Endothelial cell of umbilical vein (primary cell): ENCODE measurements around the gene GPS1. TPM values are rescaled to one million over a fixed set of nuclear protein-coding genes. Genes with fewer than 3 reads are reported as not detected.

Experiments used
- BruUV-seq: library from RNA; stranded (reverse); fragments of 400-500 nt; replicated peaks from 2 replicates; lab custom pipeline; 2021; lab: Mats Ljungman, UMichigan
- CTCF ChIA-PET: fragments of 300-600, 350-600 bp; sonication (Branson Sonifier 250); formaldehyde crosslinking; loops from one replicate; lab custom pipeline; 2021; ENCODE audit warnings: antibody characterized with exemption, inconsistent platforms; lab: Charles Lee
- POLR2A ChIA-PET: fragments of 300-600, 350-600 bp; sonication (Branson Sonifier 250); formaldehyde crosslinking; loops from one replicate; lab custom pipeline; 2021; ENCODE audit warnings: antibody characterized with exemption, inconsistent platforms; lab: Charles Lee
- DNase-seq: peaks from one replicate; pipeline ENCODE4 v3.0.0-alpha.2; 2011; ENCODE audit warnings: low read depth, low spot score
- FAIRE-seq: peaks from 2 replicates; lab custom pipeline; 2011; peaks lifted over from hg19 to GRCh38; lab: Jason Lieb, UNC
- H2AFZ ChIP-seq: 2 replicates; pipeline ENCODE4 v1.6.0; 2012; ENCODE audit warnings: low read depth, low read length, control low read depth, inconsistent platforms
- H3K27ac ChIP-seq: 2 replicates; pipeline ENCODE4 v1.5.1; 2011; ENCODE audit warnings: low read depth, mild to moderate bottlenecking, control low read depth, low read length, moderate library complexity; ENCODE audit not compliant: insufficient read depth
- H3K27me3 ChIP-seq, 2 experiments: 2 replicates each; pipeline versions ENCODE4 v1.6.0 to v1.6.1; 2011; ENCODE audit warnings: low read length in 2 of 2, mixed read lengths in 1 of 2; ENCODE audit not compliant: control insufficient read depth in 2 of 2, insufficient read depth in 2 of 2
- H3K36me3 ChIP-seq, 2 experiments: 2 replicates in 1 of 2; 3 replicates in 1 of 2; pipeline ENCODE4 v1.5.1; 2011; ENCODE audit warnings: low read length in 2 of 2, mild to moderate bottlenecking in 1 of 2, moderate library complexity in 1 of 2; ENCODE audit not compliant: control insufficient read depth in 2 of 2, insufficient read depth in 2 of 2; ENCODE audit errors: extremely low read depth in 1 of 2
- H3K4me1 ChIP-seq: 3 replicates; pipeline ENCODE4 v1.5.1; 2011; ENCODE audit warnings: mild to moderate bottlenecking, low read length; ENCODE audit not compliant: control insufficient read depth, insufficient read depth; ENCODE audit errors: extremely low read depth
- H3K4me2 ChIP-seq: 2 replicates; pipeline ENCODE4 v1.6.1; 2011; ENCODE audit warnings: low read length, control low read depth, mixed read lengths; ENCODE audit not compliant: insufficient read depth
- H3K4me3 ChIP-seq, 3 experiments: fragments of 200-600 bp in 1 of 3; sonication (generic), shearing (Covaris generic) in 1 of 3; replicated peaks in 1 of 3; 2 replicates each; pipeline ENCODE4 v1.5.1; 2011 to 2016; ENCODE audit warnings: control low read depth in 3 of 3, low read length in 3 of 3, mild to moderate bottlenecking in 2 of 3, inconsistent platforms in 1 of 3, low read depth in 1 of 3, moderate library complexity in 1 of 3; ENCODE audit not compliant: insufficient read depth in 1 of 3
- H3K79me2 ChIP-seq: 2 replicates; pipeline ENCODE4 v1.6.0; 2012; ENCODE audit warnings: low read length, inconsistent platforms; ENCODE audit not compliant: control insufficient read depth, insufficient read depth
- H3K9ac ChIP-seq: replicated peaks from 2 replicates; pipeline ENCODE3; 2011; ENCODE audit warnings: low read length, control low read depth; ENCODE audit not compliant: insufficient read depth; ENCODE audit errors: extremely low read depth
- H3K9me1 ChIP-seq: replicated peaks from 3 replicates; pipeline ENCODE4 v1.6.0; 2011; ENCODE audit warnings: mild to moderate bottlenecking, low read length; ENCODE audit not compliant: control insufficient read depth, insufficient read depth; ENCODE audit errors: extremely low read depth
- H3K9me3 ChIP-seq: replicated peaks from 2 replicates; pipeline ENCODE4 v1.5.1; 2012; ENCODE audit warnings: low read length, inconsistent platforms; ENCODE audit not compliant: control insufficient read depth, insufficient read depth
- H4K20me1 ChIP-seq: replicated peaks from 2 replicates; pipeline ENCODE3; 2011; ENCODE audit warnings: mild to moderate bottlenecking, low read length; ENCODE audit not compliant: control insufficient read depth, insufficient read depth; ENCODE audit errors: extremely low read depth
- CTCF ChIP-seq, 2 donors: IDR thresholded peaks; 1 replicate in 1 of 2; 2 replicates in 1 of 2; pipeline ENCODE4 v1.5.1; 2011; ENCODE audit warnings: low read length in 2 of 2, mild to moderate bottlenecking in 2 of 2, moderate library complexity in 2 of 2, control low read depth in 1 of 2, inconsistent platforms in 1 of 2, low read depth in 1 of 2; ENCODE audit not compliant: insufficient read depth in 1 of 2; ENCODE audit errors: extremely low read depth in 1 of 2
- EZH2 ChIP-seq: IDR thresholded peaks from 2 replicates; pipeline ENCODE4 v1.6.1; 2012; ENCODE audit warnings: borderline replicate concordance, low read depth, mild to moderate bottlenecking, moderate library complexity, low read length, inconsistent platforms; ENCODE audit not compliant: severe bottlenecking
- FOS ChIP-seq: IDR thresholded peaks from 2 replicates; pipeline ENCODE4 v1.6.1; 2011; ENCODE audit warnings: mild to moderate bottlenecking, low read length, moderate library complexity, borderline replicate concordance; ENCODE audit not compliant: insufficient read depth
- JUN ChIP-seq: IDR thresholded peaks from 2 replicates; pipeline ENCODE4 v1.6.1; 2011; ENCODE audit warnings: borderline replicate concordance, low read depth; ENCODE audit not compliant: insufficient read length, insufficient read depth
- POLR2A ChIP-seq: IDR thresholded peaks from 2 replicates; pipeline ENCODE4 v1.6.1; 2012; ENCODE audit warnings: low read depth, mild to moderate bottlenecking, control low read depth, low read length
- dilution Hi-C: fragments of 300-500 bp; cut with MboI; formaldehyde crosslinking; loops from one replicate; pipeline ENCODE4 v1.15.0; 2019; ENCODE audit warnings: low sequenced_read_pairs; ENCODE audit not compliant: extremely low pct_ligation_motif_present
- intact Hi-C: fragments of 100-400 bp; cut with micrococcal nuclease; formaldehyde crosslinking; loops from one replicate; pipeline ENCODE4 v1.10.0; 2022
- polyA plus RNA-seq, 4 experiments: library from polyadenylated mRNA; depleted of rRNA in 3 of 4; stranded (reverse) in 3 of 4; unstranded in 1 of 4; fragments of >200 nt; gene quantifications; 2 replicates each; pipeline versions ENCODE4 v1.2.1 to v1.2.3, GENCODE V29; 2011 to 2012; ENCODE audit warnings: missing spikeins in 1 of 4
- total RNA-seq: library from RNA; stranded (reverse); gene quantifications from 2 replicates; pipeline ENCODE4 v1.2.3, GENCODE V29; 2021

Gene GPS1
- total and polyA plus RNA-seq, 2 donors (not counting 3 experiments of a cell fraction or from before 2014, with no cell fraction given), result 116 to 178 TPM

DNA sequence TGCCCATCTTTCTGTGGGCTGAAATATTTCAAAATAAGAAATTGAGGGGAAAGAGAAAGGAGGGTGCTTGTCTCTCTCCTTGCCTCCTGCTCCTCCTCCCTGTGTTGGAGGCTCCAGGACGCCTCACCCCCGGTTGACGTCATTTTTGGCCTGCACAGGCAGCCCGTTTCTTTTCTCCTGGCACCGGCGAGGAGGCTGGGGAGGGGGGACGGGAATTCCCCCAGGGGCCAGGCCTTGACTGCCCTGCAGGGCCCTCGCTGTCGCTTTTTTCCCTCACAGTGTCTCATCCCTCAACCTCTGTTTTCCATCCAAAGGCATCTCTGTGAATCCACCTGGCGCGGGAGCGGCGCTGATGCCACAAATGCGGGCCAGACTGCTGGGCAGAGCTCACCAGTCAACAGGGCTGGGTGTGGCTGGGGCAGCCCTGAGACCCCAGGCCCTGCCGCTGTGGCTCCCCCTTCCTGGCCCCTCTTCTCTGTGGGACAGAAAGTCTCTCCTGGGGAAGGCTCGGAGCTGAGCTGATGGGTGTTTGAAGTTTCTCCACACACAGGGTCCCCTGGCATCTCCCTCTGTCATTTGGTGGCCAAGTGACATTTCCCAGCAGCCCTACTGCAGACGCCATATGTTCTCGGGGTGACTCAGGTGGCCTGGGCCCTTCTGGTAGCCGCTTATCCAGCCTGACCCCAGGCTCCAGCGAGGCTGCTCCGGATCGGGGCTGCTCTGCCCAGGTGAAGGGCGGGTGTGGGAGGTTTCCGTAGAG, 45.0 kb upstream of the GPS1 start:
- H3K27me3 ChIP-seq, result no peaks in the 10 kb centered on the region
- ChIA-PET CTCF (no interaction called here), POLR2A (no interaction called here)
- peaks cover 13% of the 10 kb centered on the region for H3K4me1 ChIP-seq
- no peak overlapping the region for H3K4me3 ChIP-seq
- TF ChIP-seq EZH2 (no peak), JUN (no peak), CTCF (IDR thresholded peaks at IDR 0.05; ENCODE audit: extremely low read depth in 1 of 2, insufficient read depth in 1 of 2, low read depth in 1 of 2, low read length in 2 of 2) (no peak), POLR2A (no peak)
- H3K36me3 ChIP-seq, result no peaks in the 10 kb centered on the region
- H3K9me1 ChIP-seq, result no peaks in the 10 kb centered on the region
- BruUV-seq, result no TSS peak
- H3K4me2 ChIP-seq, result no peak overlapping the region
- no peak overlapping the region for H2AFZ ChIP-seq
- no peak overlapping the region for H3K9ac ChIP-seq
- DNase-seq, result no peak
- FAIRE-seq, result no peak
- intact Hi-C loops (no loop called here), dilution Hi-C loops (no loop called here)
- no peaks in the 10 kb centered on the region for H3K79me2 ChIP-seq
- no peak overlapping the region for H3K27ac ChIP-seq
- H4K20me1 ChIP-seq, result no peaks in the 10 kb centered on the region
- H3K9me3 ChIP-seq, result no peaks in the 10 kb centered on the region

- H3K27ac ChIP-seq, result no peak overlapping the region
- H3K9ac ChIP-seq, result no peak overlapping the region
- no peaks in the 10 kb centered on the region for H3K36me3 ChIP-seq
- FAIRE-seq (no peak), DNase-seq (no peak)
- dilution Hi-C loops, result no loop called here
- POLR2A ChIA-PET, result no interaction called here
- peaks cover 13% of the 10 kb centered on the region for H3K4me1 ChIP-seq
- H4K20me1 ChIP-seq, result no peaks in the 10 kb centered on the region
- H3K4me2 ChIP-seq, result no peak overlapping the region
- no peaks in the 10 kb centered on the region for H3K9me3 ChIP-seq
- intact Hi-C loops, result no loop called here
- H2AFZ ChIP-seq, result no peak overlapping the region
- TF ChIP-seq JUN (no peak), FOS (no peak)
- H3K9me1 ChIP-seq, result no peaks in the 10 kb centered on the region
- CTCF ChIA-PET, result no interaction called here
- no TSS peak for BruUV-seq
- no peaks in the 10 kb centered on the region for H3K79me2 ChIP-seq
- no peaks in the 10 kb centered on the region for H3K27me3 ChIP-seq
- no peak overlapping the region for H3K4me3 ChIP-seq
Observed at GRCh38 chr17:82007228-82007494, 44.5 kb upstream of the GPS1 start.
